Fibroblast of villous mesenchyme (primary cell): ENCODE data around the gene MCAM. TPM values are rescaled to one million over a fixed set of nuclear protein-coding genes. Genes with fewer than 3 reads are reported as not detected.
A peak's percentile ranks its signal among the peaks of the same experiment; 100 is the strongest.

ENCODE experiments used
- DNase-seq: peaks from one replicate; pipeline ENCODE4 v3.0.0-alpha.2; 2010; ENCODE audit warnings: low read depth
- H3K4me3 ChIP-seq: 2 replicates; pipeline ENCODE4 v1.5.1; 2011; ENCODE audit warnings: low read depth, mild to moderate bottlenecking, low read length
- total RNA-seq: library from RNA; depleted of rRNA; stranded (reverse); fragments of >200 nt; gene quantifications from 2 replicates; pipeline ENCODE4 v1.2.3, GENCODE V29; 2012
- TF ChIP-seq, protein P1 (sequence below): IDR thresholded peaks from 2 replicates; pipeline ENCODE4 v1.5.1; 2012; ENCODE audit warnings: low read depth, mild to moderate bottlenecking, low read length; ENCODE audit not compliant: insufficient read depth

MCAM gene
- total RNA-seq, 1 donor = 86.4 TPM

DNA sequence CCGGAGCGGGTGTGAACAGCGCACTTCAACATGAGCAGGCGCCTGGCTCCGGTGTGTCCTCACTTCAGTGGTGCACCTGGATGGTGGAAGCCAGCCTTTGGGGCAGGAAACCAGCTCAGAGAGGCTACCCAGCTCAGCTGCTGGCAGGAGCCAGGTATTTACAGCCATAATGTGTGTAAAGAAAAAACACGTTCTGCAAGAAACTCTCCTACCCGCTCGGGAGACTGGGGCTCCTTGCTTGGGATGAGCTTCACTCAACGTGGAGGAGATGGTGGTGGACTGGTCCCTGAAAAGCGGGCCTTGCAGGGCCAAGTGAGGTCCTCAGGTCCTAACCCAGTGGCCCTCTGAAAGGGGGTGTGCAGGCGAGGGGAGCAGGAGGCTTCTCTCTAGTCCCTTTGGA is 7.5 kb downstream of the MCAM start:
- H3K4me3 ChIP-seq = no peak overlapping the region
- no peak for DNase-seq
- TF ChIP-seq, protein P1, sequence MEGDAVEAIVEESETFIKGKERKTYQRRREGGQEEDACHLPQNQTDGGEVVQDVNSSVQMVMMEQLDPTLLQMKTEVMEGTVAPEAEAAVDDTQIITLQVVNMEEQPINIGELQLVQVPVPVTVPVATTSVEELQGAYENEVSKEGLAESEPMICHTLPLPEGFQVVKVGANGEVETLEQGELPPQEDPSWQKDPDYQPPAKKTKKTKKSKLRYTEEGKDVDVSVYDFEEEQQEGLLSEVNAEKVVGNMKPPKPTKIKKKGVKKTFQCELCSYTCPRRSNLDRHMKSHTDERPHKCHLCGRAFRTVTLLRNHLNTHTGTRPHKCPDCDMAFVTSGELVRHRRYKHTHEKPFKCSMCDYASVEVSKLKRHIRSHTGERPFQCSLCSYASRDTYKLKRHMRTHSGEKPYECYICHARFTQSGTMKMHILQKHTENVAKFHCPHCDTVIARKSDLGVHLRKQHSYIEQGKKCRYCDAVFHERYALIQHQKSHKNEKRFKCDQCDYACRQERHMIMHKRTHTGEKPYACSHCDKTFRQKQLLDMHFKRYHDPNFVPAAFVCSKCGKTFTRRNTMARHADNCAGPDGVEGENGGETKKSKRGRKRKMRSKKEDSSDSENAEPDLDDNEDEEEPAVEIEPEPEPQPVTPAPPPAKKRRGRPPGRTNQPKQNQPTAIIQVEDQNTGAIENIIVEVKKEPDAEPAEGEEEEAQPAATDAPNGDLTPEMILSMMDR = no peak

DNA sequence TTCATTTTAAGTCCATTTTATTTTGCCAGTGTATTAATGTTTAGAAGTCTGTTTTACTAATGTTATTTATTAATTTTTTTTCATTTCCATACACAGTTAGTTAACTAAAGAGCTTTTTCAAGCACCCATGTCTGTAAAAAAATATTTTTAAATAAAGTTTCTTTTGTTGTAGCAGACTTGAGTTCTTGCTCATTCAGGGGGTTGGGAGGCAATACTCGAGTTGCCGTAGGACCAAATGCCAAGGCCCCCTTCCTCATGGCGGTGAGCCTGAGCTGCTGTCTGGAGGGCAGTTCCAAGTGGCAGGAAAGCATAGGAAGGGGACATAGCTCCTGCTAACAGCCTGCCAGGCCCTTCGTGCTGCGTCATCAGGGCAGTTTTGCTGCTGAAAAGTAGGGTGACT is 9.0 kb downstream of the MCAM start:
- no peak for DNase-seq
- H3K4me3 ChIP-seq = no peak overlapping the region
- TF ChIP-seq, protein P1 = no peak

GRCh38 chr11:119307219-119307618 is 9.7 kb downstream of the MCAM start:
- no peak overlapping the region for H3K4me3 ChIP-seq
- TF ChIP-seq, protein P1 = no peak
- no peak for DNase-seq

DNA sequence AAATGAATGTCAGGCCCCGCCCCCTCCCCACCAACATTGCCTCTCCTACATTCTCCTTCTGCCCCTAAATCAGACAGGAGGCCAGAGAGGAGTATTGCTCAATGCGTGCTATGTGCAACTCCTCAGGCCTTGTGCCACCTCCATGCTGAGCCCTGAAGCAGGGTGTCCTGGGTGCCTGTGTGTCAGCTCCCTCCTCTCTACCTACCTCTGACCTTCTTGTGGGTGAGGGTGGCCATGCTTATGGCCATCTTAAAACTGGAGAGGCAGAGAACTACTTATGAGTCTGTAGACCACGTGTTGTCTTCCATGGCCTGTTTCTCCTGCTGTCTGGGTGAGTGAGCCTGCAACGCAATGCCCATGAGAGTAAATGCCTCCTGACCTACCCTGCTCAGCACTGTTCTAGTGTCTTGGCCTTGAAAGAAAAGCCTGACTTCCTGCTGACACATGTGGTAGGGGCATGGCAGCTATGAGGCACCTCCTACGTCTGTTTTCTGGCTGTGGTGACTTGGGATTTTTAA is 10.5 kb downstream of the MCAM start:
- no peak overlapping the region for H3K4me3 ChIP-seq
- peak; percentile 68 for DNase-seq
- TF ChIP-seq, protein P1 = no peak

GRCh38 chr11:119305556-119306372 is 11.2 kb downstream of the MCAM start:
- TF ChIP-seq, protein P1 = no peak

GRCh38 chr11:119303227-119303718 is 13.7 kb downstream of the MCAM start:
- H3K4me3 ChIP-seq = no peak overlapping the region
- no peak for DNase-seq
- TF ChIP-seq, protein P1 = no peak

More at GRCh38 chr11:119305556-119306372, 11.2 kb downstream of the MCAM start:
- DNase-seq = no peak
- H3K4me3 ChIP-seq = no peak overlapping the region
